Urothelium cell line (cell line): Measurements from ENCODE around the gene CSH1.
"Not testable (repeated sequence)": the region's sequence is repeated elsewhere in the genome, so short reads cannot be mapped to it uniquely, and the experiment has no call there.

Experiments used
- DNase-seq: peaks from one replicate; pipeline ENCODE4 v3.0.0; 2011; ENCODE audit warnings: low spot score, mixed read lengths
- FAIRE-seq: peaks from 2 replicates; lab custom pipeline; 2011; peaks lifted over from hg19 to GRCh38; lab: Jason Lieb, UNC

The CSH1 gene

DNA sequence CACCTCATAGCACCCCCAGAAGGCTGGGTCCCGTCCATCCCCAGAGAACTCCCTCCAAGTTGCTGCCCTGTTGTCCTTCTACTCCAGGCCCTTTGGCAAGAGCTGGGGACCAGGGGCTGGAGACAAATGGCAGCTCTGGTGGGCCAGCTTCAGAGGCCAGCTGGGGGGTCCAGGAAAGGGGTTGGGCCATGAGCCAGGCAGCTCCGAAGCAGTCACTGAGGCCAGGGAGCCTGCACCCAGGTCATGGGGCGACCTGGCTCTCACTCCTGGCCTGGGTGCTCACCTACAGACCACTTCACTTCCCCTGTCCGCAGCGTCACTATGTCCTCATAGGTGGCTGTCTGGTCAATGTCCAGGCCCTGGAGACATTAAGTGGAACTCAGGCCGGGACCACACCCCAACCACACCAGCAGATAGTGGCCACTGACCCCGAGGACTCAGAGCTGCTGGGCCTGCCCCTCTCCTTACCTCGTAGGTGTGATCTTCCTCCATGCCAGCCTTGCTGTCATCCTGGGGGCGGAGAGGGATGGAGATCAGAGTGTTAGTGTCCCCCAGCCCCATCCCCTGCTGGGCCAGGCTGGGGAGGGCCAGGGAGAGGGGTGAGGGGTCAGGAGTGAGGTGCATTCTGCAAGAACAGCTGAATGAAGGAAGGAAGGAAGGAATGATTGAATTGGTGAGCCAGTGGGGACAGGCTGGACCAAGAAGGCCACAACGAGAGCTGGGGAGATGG, 32.8 kb upstream of the CSH1 start:
- FAIRE-seq (no peak), DNase-seq (no peak)

DNA sequence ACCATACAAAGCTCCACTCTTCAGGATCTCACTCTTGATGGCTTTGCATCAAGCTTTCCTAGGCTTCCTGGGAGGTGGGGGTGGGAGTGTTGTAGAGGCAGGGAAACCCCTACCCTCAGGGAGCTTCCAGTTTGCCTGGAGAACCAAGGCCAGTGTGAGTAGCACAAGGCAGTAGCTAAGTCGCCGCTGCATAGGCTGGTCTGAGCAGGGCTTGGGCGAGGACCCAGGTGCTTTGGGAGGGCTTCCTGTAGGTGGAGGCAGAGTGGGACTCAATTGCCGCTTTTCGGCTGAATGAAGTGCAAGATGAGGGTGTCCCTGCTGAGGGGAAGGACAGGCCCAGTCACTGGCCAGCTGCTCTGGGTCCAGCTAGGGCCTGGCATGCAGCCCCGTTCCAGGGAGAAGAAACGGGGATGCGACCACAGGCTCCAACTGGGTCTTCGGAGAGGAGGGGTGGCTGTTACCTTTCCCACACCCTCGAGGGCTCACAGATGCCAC, 31.8 kb upstream of the CSH1 start:
- DNase-seq = no peak
- no peak for FAIRE-seq

DNA sequence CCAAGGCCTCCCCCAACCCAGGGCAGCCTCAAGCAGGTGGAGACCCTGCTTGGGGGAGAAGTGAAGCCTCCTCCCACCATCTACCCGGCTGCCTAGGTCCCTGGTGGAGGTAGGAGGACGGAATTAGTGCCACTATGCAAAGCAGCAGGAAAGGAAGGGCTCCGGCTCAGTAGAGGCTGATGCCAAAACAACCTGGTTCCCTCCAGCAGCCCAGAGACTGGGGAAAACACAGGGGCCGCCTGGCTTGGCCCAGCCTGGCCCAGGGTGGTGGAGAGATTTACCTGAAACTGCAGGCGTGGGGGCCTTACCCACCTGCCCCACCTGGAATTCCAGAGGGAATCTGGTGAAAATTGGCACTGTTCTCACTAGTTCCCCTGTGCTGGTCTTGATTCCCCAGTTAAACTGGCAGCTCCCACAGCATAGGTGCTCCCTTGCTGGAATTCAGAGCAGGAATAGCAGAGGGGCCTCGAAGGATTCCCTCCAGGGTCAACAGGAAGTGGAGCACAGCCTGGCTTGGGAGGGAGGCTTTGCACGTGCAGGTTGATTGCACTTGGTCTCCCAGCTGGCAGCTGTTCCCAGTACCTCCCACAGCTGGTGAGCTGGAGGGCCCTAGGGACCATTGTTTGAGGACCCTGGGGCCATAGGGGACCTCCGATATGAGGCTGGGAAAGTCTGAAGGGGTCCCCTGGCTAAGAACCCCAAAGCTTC, 31.2 kb upstream of the CSH1 start:
- FAIRE-seq (no peak), DNase-seq (no peak)

DNA sequence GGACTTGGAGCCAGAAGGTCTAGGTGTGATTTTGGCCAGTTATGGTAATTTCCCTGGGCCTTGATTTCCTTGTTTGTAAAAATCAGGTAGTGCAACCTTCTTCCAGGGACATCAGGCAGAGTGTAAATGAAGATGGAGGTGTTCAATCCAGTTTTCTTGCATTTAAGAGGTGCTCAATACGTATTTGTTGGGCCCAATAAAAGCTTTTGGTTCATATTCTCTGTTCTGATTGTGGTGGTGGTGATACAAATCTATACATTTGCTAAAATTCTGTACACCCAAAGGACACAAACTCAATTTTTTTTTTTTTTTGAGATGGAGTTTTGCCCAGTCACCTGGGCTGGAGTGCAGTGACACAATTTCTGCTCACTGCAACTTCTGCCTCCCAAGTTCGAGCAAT, 29.8 kb upstream of the CSH1 start:
- DNase-seq (no peak), FAIRE-seq (no peak)

DNA sequence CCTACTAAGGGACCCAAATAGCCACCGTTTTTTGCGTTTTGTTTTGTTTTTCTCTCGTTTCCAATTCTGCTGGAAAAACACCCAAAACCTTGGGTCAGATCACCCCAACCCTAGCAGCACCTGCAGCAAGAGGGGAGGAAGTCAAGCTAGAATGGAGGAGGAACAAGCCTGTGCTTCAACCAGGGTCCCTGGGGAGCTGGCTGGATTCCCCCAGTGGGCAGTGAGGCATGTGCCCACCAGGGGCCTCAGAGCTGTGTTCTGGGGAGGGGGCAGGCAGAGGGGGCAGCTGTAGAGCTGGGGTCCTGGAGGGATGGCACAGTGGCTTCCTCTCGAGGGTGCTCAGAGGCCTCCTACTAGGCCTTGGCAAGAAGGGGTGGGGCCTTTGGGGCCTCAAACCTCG, 29.2 kb upstream of the CSH1 start:
- no peak for DNase-seq
- no peak for FAIRE-seq

DNA sequence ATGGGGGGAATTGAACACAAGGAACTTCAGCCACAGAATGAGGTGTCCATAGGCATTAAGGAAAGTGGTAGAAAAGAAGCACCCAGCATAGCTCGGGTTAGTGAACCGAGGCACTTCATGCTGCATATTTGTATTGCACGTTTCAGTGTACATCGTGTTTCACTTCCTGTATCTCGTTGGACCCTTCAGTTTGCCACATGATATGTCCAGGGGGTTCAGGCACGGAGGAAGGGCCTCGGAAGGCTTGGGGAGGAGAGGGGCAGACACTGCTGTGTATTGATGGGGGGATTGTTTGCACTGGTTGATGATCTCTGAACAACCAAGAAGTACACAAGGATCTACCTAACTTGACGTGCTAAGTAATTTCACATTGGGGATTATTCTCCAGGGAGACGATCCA, 26.0 kb upstream of the CSH1 start:
- DNase-seq = not testable (repeated sequence)
- peak; percentile 32 for FAIRE-seq

DNA sequence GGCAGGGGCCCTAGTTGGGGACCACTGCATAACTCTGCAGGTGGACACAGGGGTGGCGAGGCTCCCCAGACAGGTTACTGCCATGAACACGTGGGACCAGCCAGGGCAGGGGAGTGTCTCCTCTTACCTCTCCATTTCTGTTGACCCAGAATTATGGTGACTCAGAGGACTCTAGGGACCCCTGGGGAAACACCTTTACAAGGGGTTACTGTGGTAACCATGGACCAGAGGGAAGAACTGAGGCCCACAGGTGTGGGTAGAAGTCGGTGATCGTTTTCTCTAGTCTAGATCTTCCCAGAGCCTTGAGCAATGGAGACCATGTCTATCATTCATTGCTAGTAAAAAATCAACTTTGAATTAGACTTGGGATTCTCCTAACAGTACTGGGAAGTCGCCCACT, 24.4 kb upstream of the CSH1 start:
- FAIRE-seq, DNase-seq: not testable (repeated sequence)

DNA sequence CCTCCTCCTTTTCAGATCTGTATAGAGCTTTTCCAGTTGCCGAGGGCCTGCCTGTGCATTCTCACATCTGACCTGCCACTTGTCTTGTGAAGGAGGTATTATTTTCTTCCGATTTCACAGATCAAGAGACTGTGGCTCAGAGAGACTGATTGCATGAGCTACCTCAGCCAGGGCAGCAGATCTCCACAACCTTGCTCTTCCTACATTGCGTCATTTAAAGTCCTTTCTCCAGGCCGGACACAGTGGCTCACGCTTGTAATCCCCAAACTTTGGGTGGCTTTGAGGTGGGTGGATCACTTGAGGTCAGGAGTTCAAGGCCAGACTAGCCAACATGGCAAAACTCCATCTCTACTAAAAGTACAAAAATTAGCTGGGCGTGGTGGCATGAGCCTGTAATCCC, 23.7 kb upstream of the CSH1 start:
- not testable (repeated sequence) for DNase-seq, FAIRE-seq

DNA sequence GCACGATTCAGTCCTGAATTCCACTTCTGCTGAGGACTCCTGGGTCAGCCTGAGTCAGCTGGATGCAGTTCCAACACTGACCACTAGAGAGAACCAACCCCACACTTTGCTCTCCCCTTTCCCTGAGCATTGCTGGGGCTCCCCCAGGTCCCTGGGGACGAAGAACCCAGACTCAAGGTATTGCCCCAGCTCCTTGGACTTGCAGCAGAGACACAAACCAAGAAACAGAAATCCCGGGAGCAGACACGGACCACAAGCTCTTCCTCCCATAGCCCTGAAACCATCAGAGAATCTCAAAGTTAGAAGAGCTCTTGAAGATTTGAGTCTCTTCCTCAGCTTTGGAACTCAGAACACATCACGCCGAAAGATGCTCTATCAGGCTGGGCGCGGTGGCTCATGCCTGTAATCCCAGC, 22.9 kb upstream of the CSH1 start:
- FAIRE-seq (no peak), DNase-seq (peak; percentile 84)

DNA sequence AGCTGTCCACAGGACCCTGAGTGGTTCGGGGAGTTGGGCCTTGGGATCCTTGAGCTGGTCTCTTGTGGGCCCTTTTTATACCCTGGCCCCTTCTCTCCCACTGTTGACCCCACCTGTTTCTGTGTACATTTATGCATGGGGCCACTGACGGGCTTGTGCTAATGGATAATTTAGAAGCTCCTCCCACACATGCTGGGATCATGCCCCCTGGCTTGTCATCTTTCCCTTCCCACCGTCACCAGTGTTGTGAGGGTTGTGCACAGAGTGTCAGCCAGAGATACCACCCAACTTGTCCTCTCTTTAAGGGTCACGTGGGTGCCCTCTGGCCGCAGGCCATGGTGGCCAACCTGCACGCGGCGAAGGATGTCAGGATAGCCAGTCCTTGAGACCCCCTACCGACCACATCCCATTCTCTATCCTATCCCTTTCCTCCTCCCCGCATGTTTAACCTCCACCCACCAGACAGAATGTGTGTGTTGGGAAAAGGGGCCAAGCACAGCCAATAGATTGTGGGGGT, 22.5 kb upstream of the CSH1 start, which contains the start of gene GH1:
GH1 (minus strand) TSS at position 51 of the 517 bp plus-strand sequence. CDS start 63 bp downstream, outside the sequence.
- DNase-seq, FAIRE-seq: not testable (repeated sequence)

DNA sequence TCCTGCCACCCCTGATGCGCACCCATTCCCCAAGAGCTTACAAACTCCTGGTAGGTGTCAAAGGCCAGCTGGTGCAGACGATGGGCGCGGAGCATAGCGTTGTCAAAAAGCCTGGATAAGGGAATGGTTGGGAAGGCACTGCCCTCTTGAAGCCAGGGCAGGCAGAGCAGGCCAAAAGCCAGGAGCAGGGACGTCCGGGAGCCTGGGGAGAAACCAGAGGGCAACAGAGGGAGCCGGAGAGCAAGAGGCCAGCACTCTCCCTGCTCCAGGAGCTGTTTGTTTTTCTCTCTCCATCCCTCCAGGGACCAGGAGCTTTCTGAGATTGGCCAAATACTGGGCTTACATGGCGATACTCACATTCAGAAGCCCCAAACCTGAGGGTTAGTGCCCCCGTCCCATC, 21.9 kb upstream of the CSH1 start:
- DNase-seq (no peak), FAIRE-seq (no peak)

DNA sequence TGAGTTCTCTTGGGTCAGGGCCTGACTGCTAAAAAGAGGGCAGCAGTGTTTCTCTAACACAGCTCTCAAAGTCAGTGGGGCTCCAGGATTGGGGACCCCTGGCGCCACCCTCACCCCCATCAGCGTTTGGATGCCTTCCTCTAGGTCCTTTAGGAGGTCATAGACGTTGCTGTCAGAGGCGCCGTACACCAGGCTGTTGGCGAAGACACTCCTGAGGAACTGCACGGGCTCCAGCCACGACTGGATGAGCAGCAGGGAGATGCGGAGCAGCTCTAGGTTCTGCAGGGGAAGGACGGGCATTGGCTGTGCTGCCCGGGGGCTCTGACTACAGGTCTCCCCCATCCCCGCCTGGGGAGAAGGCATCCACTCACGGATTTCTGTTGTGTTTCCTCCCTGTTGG, 21.3 kb upstream of the CSH1 start:
- no peak for FAIRE-seq
- DNase-seq = no peak

DNA sequence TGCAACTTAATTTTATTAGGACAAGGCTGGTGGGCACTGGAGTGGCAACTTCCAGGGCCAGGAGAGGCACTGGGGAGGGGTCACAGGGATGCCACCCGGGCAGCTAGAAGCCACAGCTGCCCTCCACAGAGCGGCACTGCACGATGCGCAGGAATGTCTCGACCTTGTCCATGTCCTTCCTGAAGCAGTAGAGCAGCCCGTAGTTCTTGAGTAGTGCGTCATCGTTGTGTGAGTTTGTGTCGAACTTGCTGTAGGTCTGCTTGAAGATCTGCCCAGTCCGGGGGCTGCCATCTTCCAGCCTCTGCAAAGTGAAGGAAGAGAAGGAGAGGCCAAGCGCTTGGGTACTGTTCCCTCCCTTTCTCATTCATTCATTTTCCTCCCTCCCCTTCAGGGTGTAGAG, 20.8 kb upstream of the CSH1 start:
- not testable (repeated sequence) for FAIRE-seq, DNase-seq

DNA sequence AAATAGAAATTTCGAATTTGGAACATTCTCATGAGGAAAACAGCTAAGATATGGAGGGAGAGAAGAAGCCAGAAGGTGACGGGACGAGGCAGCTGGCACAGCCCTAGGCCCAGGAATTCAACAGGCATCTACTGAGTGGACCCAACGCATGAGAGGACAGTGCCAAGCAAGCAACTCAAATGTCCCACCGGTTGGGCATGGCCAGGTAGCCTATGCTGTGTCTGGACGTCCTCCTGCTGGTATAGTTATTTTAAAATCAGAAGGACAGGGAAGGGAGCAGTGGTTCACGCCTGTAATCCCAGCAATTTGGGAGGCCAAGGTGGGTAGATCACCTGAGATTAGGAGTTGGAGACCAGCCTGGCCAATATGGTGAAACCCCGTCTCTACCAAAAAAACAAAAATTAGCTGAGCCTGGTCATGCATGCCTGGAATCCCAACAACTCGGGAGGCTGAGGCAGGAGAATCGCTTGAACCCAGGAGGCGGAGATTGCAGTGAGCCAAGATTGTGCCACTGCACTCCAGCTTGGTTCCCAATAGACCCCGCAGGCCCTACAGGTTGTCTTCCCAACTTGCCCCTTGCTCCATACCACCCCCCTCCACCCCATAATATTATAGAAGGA, 20.3 kb upstream of the CSH1 start:
- FAIRE-seq = no peak

DNA sequence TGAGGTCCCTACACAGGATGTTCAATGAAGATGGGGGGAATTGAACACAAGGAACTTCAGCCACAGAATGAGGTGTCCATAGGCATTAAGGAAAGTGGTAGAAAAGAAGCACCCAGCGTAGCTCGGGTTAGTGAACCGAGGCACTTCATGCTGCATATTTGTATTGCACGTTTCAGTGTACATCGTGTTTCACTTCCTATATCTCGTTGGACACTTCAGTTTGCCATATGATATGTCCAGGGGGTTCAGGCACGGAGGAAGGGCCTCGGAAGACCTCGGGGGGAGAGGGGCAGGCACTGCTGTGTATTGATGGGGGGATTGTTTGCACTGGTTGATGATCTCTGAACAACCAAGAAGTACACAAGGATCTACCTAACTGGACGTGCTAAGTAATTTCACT, 19.4 kb upstream of the CSH1 start:
- not testable (repeated sequence) for FAIRE-seq, DNase-seq

More for the DNA sequence above, 20.3 kb upstream of the CSH1 start:
- DNase-seq = no peak

DNA sequence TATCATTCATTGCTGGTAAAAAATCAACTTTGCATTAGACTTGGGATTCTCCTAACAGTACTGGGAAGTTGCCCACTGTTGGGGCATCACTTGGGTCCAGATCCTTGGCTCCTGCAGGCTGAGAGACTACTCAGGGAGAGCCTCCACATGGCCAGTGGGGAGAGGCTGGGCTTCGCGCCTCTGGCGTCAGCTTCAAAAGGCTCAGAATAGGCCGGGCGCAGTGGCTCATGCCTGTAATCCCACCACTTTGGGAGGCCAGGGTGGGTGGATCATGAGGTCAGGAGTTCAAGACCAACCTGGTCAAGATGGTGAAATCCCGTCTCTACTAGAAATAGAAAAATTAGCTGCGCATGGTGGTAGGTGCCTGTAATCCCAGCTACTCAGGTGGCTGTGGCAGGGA, 18.1 kb upstream of the CSH1 start:
- FAIRE-seq (no peak), DNase-seq (no peak)

DNA sequence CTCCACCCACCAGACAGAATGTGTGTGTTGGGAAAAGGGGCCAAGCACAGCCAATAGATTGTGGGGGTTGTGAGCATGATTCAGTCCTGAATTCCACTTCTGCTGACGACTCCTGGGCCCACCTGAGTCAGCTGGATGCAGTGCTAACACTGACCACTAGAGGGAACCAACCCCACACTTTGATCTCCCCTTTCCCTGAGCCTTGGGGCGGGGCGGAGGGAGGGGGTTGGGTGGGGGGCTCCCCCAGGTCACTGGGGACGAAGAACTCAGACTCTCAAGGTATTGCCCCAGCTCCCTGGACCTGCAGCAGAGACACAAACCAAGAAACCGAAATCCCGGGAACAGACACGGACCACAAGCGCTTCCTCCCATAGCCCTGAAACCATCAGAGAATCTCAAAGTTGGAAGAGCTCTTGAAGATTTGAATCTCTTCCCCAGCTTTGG, 15.3 kb upstream of the CSH1 start:
- FAIRE-seq (peak; percentile 9), DNase-seq (peak; percentile 77)

DNA sequence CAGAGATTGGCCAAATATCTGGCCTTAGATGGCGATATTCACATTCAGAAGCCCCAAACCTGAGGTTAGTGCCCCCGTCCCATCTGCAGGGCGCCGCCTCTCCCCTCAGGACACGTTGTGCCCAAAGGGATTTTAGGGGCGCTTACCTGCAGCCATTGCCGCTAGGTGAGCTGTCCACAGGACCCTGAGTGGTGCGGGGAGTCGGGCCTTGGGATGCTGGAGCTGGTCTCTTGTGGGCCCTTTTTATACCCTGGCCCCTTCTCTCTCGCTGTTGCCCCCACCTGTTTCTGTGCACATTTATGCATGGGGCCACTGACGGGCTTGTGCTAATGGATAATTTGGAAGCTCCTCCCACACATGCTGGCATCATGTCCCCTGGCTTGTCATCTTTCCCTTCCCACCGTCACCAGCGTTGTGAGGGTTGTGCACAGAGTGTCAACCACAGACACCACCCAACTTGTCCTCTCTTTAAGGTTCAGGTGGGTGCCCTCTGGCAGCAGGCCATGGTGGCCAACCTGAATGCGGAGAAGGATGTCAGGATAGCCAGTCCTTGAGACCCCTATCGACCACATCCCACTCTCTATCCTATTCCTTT, 14.8 kb upstream of the CSH1 start, which contains the start of gene CSHL1:
CSHL1 (minus strand) TSS at position 218 of the 595 bp plus-strand sequence; CDS start at position 156, 62 bp downstream.
- FAIRE-seq = peak; percentile 61

DNA sequence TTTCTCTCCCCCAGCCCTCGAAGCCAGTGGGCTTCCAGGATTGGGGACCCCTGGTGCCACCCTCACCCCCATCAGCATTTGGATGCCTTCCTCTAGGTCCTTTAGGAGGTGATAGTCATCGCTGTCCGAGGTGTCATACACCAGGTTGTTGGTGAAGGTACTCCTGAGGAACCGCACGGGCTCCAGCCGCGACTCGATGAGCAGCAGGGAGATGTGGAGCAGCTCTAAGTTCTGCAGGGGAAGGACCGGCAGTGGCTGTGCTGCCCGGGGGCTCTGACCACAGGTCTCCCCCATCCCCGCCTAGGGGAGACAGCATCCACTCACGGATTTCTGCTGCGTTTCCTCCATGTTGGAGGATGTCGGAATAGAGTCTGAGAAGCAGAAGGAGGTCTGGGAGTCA, 13.7 kb upstream of the CSH1 start:
- no peak for FAIRE-seq
- DNase-seq = no peak

More for the DNA sequence above, 14.8 kb upstream of the CSH1 start, which contains the start of gene CSHL1:
- no peak for DNase-seq

DNA sequence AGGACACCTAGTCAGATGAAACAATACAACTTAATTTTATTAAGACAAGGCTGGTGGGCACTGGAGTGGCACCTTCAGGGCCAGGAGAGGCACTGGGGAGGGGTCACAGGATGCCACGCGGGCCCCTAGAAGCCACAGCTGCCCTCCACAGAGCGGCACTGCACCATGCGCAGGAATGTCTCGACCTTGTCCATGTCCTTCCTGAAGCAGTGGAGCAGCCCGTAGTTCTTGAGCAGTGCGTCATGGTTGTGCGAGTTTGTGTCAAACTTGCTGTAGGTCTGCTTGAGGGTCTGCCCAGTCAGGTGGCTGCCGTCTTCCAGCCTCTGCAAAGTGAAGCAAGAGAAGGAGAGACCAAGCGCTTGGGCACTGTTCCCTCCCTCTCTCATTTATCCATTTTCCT, 13.2 kb upstream of the CSH1 start:
- not testable (repeated sequence) for DNase-seq
- peak; percentile 53 for FAIRE-seq
